GM18526 (cell line): ENCODE results near the gene SERPINE2.

Source experiments
- POLR2A ChIP-seq: IDR thresholded peaks from 3 replicates; pipeline ENCODE4 v1.6.1; 2011; ENCODE audit not compliant: insufficient read length; ENCODE audit errors: extremely low read depth

Gene SERPINE2

DNA sequence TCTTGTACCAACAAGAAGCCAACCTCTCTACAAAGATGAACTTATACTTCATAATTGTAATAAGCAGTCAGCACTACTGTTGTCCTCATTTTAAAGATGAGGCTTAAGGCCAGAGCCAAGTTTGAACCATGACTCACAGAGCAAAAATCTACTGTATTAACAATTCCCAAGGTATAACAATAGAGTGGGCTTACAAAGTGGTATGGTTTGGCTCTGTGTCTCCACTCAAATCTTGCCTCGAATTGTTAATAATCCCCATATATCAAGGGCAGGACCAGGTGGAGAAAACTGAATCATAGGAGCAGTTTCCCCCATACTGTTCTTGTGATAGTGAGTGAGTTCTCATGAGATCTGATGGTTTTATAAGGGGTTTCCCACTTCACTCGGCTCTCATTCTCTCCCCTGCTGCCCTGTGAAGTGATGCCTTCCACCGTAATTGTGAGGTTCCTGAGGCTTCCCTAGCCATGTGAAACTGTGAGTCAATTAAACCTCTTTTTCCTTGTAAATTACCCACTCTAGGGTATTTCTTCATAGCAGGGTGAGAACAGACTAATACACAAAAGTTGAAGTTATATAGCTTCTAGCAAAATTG lies 62.4 kb downstream of the SERPINE2 start:
- TF ChIP-seq POLR2A = no peak

DNA sequence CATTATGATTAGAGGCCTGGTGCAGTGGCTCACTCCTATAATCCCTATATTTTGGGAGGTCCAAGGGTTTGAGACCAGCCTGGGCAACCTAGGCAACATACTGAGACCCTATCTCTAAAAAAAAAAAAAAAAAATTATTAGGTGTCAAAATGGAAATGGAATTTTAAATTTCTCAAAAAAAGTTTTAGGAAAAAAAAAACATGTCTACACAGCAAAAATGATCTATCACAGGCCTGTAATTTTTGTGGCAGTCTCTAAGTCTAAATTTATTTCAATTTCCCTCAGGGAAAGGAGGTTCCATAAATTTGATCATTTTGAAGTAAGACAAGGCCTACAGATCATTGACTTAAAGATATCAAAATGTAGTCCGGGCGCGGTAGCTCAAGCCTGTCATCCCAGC lies 65.5 kb downstream of the SERPINE2 start:
- no peak for TF ChIP-seq POLR2A

DNA sequence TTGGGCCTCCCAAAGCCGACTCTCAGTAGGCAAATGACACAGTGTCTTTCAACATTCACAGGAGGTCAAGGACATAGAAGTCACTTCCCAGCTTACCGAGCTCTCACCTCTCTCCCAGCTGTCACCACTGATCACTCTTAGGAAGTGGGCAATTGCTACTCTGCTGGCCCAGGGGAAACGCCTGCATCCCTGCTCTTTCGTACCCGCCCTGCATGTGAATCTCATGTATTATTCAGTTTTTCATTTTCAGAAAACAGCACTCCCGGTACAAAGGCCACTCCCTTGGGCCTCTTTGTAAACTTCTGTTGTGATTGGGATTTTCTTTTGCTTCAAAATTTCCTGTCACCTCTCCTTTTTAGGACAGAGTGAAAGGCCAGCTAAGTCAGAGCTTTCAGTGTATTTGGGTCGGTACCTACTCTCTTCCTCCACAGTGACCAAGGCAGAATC lies 66.4 kb downstream of the SERPINE2 start:
- no peak for TF ChIP-seq POLR2A

DNA sequence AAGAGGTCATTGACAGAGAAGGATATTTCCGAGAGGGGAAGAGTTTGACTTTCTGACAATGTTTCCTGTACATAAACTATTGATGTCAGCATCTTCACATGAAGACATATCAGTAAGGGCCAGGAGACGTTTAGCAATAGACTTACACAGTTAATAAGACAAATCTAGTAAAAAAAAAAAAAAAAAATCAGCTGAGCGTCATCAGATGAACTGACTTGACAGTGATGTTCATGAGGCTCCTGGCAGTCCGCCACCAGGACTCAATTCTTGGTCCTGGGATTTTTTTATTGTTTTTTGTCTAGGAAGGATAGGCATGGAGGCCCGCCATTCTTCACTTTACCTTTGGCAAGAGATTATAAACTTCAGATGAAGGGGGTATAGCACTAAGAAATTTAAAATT lies 67.4 kb downstream of the SERPINE2 start:
- no peak for TF ChIP-seq POLR2A

DNA sequence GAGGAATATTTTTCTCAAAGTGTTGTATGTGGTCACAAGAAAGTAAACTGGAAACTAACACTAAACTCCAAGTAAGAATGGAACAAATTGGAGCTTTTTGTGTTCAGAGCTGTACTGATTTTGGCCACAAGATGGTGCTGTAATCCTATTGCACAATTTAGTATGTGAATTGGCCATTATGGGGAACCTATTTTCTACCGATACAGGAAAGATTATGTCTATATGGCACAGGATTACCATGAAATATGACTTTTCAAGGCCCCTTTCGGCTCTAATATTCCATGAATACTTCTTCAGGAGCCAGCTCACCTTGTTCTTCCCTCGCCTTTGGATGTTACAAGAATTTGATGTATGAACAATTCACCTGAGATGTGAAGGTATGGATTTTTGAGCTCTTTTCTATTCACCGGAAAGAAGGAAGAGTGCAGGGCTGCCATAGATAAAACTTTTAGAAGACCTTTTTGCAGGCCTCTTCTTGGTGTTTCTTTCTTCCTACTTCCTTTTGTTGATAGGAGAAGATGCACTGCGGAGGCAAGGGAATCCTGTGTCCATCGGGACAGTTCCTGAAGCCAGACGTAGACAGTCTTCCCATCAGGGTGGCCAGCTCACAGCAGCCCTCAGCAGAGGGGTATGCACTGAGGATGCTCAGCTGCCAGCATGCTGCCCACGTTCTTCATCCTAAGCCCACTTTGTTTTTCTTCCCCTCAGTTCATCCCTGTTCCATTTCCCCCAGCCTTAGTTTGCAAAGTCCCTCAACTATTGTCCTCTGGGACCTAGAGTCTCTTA lies 68.5 kb downstream of the SERPINE2 start:
- TF ChIP-seq POLR2A = no peak

DNA sequence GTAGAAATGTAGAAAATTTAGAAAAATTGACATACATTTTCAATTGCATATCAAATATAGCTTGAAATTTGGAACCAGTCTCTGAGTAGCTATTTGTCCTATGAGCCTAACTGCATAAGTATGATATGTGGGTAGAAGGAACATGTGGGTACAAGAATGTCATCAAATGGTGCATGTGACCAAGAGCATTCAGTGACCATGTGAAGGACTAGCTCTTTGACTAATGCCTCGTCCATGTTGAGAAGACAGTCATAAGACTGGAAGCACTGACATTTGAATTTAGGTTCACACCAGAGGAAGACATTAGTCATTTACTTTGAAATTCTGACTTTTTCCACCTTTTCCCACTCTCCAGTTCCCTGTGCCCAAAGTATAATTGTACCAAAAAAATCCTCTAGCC lies 69.2 kb downstream of the SERPINE2 start:
- TF ChIP-seq POLR2A = no peak

DNA sequence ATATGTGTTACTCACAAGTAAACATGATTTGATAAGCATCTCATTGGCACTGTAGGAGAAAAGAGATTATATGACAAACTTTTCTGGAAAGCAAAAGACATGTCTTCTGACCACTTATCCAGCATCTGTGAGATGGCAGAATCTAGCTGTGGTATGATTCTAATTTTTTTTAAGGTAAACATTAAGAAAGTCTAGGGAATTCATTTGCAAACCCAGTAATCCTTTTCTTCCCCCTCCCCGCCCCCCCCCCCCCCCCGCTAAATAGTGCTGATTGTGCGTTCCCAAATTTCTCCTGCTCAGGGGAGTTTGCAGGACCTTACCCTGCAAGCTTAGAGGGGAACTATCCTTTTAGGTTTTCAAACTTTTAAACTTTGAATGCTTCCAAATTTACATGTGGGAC lies 69.8 kb downstream of the SERPINE2 start:
- no peak for TF ChIP-seq POLR2A

DNA sequence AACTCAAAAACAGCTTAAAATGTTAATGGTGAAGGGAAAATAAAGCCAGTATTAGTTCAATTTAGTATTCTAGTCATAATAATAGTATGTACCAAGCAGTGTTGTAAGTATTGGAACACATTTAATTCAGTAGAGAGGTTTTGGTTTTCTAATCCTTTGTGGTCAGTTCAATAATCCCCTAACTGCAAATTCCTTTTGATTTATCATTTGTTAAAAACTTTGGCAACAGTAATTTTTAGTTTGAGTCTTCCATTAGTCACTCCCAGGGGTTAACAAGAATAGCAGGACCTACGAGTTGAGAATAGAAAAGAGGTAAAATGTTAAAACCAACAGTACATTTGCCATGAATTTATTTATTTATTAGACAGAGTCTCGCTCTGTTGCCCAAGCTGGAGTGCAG lies 71.1 kb downstream of the SERPINE2 start:
- no peak for TF ChIP-seq POLR2A

DNA sequence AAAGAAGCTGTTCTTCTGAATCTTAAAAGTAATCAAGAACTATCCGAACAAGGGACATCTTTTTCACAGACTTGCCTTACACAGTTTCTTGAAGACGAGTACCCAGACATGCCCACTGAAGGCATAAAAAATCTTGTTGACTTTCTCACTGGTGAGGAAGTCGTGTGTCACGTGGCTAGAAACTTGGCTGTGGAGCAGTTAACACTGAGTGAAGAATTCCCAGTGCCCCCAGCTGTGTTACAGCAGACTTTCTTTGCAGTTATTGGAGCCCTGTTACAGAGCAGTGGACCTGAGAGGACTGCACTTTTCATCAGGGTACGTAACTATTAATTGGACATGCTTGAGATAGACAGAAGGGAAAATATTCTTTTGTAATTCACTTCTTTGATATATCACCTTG lies 79.4 kb downstream of the SERPINE2 start:
- no peak for TF ChIP-seq POLR2A

DNA sequence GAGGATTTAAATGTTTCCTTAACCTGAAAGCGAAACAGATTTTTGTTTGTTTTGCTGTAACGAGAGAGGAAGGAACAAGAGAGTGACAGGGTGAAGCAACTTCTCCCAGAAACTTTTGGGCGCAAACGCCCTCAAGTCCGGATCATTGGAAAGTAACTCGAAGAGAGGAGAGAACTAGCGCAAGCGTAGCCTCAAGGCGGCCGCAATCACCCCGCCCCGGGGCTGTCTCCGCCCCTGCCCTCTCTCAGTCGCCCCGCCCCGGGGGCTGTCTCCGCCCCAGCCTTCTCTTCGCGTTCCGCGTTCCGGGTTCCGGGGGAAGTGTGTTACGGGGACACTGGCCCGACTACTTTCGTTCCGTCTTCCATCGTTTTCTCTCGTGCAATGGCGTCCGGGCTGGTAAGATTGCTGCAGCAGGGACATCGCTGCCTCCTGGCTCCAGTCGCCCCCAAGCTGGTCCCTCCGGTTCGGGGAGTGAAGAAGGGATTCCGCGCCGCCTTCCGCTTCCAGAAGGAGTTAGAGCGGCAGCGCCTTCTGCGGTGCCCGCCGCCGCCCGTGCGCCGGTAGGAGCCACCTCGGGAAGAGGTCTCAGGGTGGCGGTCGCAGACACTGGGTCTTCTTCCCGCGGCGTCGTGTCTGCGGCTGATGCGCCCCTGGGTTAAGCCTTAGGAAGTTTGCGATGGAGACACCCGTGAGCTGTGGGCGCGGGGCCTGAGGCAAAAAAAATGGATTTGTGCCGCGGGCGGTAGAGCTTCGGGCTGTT lies 81.8 kb downstream of the SERPINE2 start, which contains the start of gene MRPL44:
MRPL44 (plus strand) TSS at position 372 of the 760 bp plus-strand sequence; CDS start at position 382, 10 bp downstream.
- TF ChIP-seq POLR2A = peak; percentile 79

DNA sequence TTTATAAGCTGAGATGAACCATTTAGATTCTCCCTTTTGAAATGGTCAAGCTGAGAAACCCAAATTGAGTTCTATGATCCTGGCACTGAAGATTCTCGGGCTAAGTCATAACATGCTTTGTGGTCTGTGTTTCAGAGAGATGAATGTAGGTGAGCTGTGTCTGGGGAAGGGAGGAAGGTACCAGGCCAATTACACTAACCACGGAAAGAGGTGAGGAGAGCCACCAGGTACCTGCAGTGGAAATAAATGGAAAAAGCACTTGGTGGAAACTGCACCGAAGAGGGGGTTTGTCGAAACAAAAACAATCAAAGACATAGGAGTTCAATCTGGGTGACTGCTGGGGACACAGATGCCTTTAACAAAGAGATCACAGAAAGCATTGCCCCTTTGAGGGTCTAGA lies 82.8 kb downstream of the SERPINE2 start:
- TF ChIP-seq POLR2A = no peak

DNA sequence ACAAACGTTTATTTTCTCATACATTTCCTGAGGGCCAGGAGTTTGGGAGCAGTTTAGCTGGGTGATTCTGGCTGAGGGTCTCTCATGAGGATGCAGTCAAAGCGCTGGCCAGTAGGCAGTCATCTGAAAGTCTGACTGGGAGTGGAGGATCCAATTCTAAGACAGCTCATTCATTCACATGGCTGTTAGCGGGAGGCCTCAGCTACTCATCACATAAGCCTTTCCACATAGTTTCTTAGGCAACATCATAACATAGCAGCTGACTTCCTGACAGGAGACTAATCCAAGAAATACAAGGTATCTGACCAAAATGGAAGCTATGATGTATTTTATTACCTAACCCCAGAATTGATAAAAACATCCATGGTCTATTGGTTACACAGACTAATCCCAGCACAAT lies 84.7 kb downstream of the SERPINE2 start:
- TF ChIP-seq POLR2A = no peak

DNA sequence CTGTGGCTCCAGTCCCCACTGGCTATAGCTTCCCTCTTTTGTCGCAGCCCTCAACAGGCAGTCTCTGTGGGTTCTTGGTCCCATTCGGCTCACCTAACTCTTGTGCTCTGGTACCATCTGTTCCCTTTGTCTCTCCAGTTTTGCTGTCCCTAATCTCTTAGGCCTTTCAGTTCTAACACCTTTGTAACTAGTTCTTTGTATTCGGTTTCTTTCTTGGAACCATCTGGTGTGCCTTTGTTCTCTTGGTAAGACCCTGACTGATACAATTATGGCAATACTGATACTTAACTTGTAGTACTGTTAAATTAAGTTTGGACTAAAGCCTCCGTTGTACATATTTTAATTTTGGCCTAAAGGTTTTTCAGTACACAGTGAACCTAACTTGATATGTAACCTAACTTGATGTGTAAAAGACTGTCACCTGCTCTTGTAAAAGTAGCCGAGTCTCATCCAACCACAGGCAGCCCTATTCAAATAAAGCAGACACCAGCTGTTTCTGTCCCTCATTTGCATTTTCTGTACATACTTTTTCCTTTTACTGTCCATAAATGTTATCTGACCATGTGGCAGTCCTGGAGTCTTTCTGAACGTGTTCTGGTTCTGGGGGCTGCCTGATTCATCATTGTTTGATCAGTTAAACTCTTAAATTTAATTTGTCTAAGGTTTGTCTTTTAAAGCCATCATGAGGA lies 86.7 kb downstream of the SERPINE2 start:
- TF ChIP-seq POLR2A = peak; percentile 33

DNA sequence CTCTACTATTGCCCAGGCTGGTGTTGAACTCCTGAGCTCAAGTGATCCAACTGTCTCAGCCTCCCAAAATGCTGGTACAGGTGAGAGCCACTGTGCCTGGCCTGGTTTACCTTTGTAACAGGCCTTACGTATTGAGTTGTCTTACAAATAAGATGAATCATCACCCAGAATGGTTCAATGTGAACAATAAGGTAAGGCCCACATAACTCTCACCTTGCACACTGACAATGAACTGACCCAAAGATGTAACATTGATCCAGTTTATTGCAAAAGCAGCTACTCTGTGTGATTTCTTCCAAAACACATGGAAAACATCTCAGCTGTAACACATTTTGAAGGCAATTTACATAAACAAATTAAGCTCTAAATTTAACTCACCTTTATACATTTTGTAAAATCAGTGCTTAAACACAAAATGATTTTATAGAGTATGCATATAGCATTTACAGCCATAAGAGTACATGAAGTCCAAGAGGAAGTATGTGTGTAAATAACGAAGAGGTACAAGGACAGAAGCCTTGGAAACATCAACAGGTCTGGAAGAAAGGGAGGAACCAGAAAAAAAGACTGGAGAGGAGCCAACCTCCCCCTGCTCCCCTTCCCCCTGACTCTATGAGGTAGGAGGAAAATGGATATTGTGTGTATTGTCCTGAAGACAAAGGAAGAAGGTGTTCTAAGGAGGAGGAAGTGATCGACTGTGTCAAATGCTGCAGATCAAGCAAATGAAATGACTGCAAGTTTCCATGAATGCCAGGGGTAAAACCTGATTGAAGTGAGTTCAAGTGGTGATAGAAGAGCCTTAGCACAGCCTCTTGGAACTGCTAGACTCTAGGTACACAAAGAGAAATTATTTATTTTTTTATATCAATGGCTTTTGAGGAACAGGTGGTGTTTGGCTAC lies 88.4 kb downstream of the SERPINE2 start:
- TF ChIP-seq POLR2A = no peak

DNA sequence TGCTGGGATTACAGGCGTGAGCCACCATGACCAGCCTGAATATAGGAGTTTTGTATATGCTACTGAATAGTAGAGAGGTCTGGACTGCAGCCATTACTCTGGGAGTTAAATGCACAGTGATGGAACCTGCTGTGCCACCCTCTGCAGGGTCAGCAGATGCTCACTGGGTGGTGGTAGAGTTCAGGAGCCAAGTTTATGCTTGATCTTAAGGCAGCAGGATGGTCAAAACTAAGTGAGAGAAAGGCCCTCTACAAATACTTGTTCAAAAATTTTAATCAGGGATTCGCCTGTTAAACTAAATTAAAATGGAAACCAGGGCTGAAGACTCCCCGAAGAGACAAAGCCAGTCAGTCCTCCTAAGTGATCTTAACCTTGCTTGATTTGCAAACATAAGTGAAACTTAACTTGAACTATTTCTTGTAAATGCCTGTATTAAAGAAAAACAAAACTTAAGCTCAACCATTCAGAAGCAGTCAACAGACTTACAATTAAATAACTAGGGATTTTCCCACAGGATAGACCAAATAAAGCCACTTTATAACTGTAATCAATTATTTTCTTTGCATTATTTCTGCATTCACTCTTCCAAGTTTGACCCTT lies 89.7 kb downstream of the SERPINE2 start:
- TF ChIP-seq POLR2A = no peak
